WTC11 (cell line): ENCODE measurements around the gene RASA2. TPM values are rescaled to one million over a fixed set of nuclear protein-coding genes. Genes with fewer than 3 reads are reported as not detected.

Experiments used
- ATAC-seq: fragments of 200-7000 bp; cut with Tn5 transposase; 2 replicates; pipeline ENCODE4 v1.10.0; 2021; ENCODE audit warnings: mild to moderate bottlenecking, moderate library complexity
- CTCF ChIA-PET: fragments of 300-600 bp; sonication (Branson Sonifier 250); formaldehyde crosslinking; loops from one replicate; lab custom pipeline; 2021; ENCODE audit warnings: antibody characterized with exemption; lab: Charles Lee
- POLR2A ChIA-PET: fragments of 350-600 bp; sonication (Branson Sonifier 250); formaldehyde crosslinking; loops from one replicate; lab custom pipeline; 2021; ENCODE audit warnings: antibody characterized with exemption; lab: Charles Lee
- DNase-seq: peaks from one replicate; pipeline ENCODE4 v3.0.0; 2021; ENCODE audit warnings: low spot score
- H3K27ac Mint-ChIP-seq: 2 replicates; pipeline ENCODE4 v1.8.0; 2021; ENCODE audit warnings: mixed read lengths
- H3K27me3 Mint-ChIP-seq: 2 replicates; pipeline ENCODE4 v1.8.0; 2021; ENCODE audit warnings: low read depth, mild to moderate bottlenecking, moderate library complexity, mixed read lengths
- H3K36me3 Mint-ChIP-seq: 2 replicates; pipeline ENCODE4 v1.8.0; 2021; ENCODE audit warnings: mixed read lengths
- H3K4me1 Mint-ChIP-seq: 2 replicates; pipeline ENCODE4 v1.8.0; 2022; ENCODE audit warnings: mixed read lengths
- H3K4me3 Mint-ChIP-seq: 2 replicates; pipeline ENCODE4 v1.8.0; 2021; ENCODE audit warnings: mild to moderate bottlenecking, moderate library complexity, mixed read lengths
- H3K9me3 Mint-ChIP-seq: 2 replicates; pipeline ENCODE4 v1.8.0; 2021; ENCODE audit warnings: mixed read lengths
- FOXK1 ChIP-seq: sonication (generic); formaldehyde crosslinking; IDR thresholded peaks from 2 replicates; pipeline ENCODE4 v1.8.0; 2022; ENCODE audit warnings: mild to moderate bottlenecking, moderate library complexity, missing genetic modification reagents
- GRHL2 ChIP-seq: fragments of 250-450 bp; sonication (Bioruptor Pico); IDR thresholded peaks from 2 replicates; pipeline ENCODE4 v1.8.0; 2022; ENCODE audit warnings: mild to moderate bottlenecking, moderate library complexity; ENCODE audit not compliant: insufficient replicate concordance, severe bottlenecking
- JUN ChIP-seq: sonication (generic); formaldehyde crosslinking; IDR thresholded peaks from 2 replicates; pipeline ENCODE4 v1.8.0; 2023; ENCODE audit warnings: mild to moderate bottlenecking, missing genetic modification reagents
- MXD4 ChIP-seq: fragments of 250-450 bp; sonication (Bioruptor Pico); IDR thresholded peaks from 2 replicates; pipeline ENCODE4 v1.8.0; 2021; ENCODE audit warnings: mild to moderate bottlenecking, moderate library complexity, borderline replicate concordance
- NFYB ChIP-seq: sonication (generic); formaldehyde crosslinking; conservative IDR thresholded peaks from 2 replicates; pipeline ENCODE4 v1.8.0; 2022; ENCODE audit warnings: low read depth, missing genetic modification reagents
- NR1H2 ChIP-seq: sonication (generic); formaldehyde crosslinking; IDR thresholded peaks from 2 replicates; pipeline ENCODE4 v1.9.0; 2021; ENCODE audit warnings: mild to moderate bottlenecking, moderate library complexity, missing genetic modification reagents
- NR2C2 ChIP-seq: sonication (generic); formaldehyde crosslinking; IDR thresholded peaks from 2 replicates; pipeline ENCODE4 v1.8.0; 2022; ENCODE audit warnings: mild to moderate bottlenecking, missing genetic modification reagents
- NR3C1 ChIP-seq: sonication (generic); formaldehyde crosslinking; conservative IDR thresholded peaks from 2 replicates; pipeline ENCODE4 v1.8.1; 2023; ENCODE audit warnings: low read depth, mild to moderate bottlenecking, missing genetic modification reagents
- SOX15 ChIP-seq: fragments of 250-450 bp; sonication (Bioruptor Pico); IDR thresholded peaks from 2 replicates; pipeline ENCODE4 v1.9.0; 2021; ENCODE audit warnings: mild to moderate bottlenecking
- ZNF121 ChIP-seq: sonication (generic); formaldehyde crosslinking; IDR thresholded peaks from 2 replicates; pipeline ENCODE4 v1.8.0; 2023; ENCODE audit warnings: missing genetic modification reagents
- ZNF263 ChIP-seq: sonication (generic); formaldehyde crosslinking; IDR thresholded peaks from 2 replicates; pipeline ENCODE4 v1.8.1; 2022; ENCODE audit warnings: low read depth, mild to moderate bottlenecking, moderate library complexity, missing genetic modification reagents
- total RNA-seq: library from RNA; stranded (reverse); gene quantifications from 3 replicates; pipeline ENCODE4 v1.2.3, GENCODE V29; 2021
- TF ChIP-seq, protein P1 (sequence below): sonication (generic); formaldehyde crosslinking; IDR thresholded peaks from 2 replicates; pipeline ENCODE4 v1.8.1; 2022; ENCODE audit warnings: mild to moderate bottlenecking, missing genetic modification reagents, moderate library complexity, borderline replicate concordance
- TF ChIP-seq, protein P2 (sequence below): fragments of 250-450 bp; sonication (Bioruptor Pico); IDR thresholded peaks from 2 replicates; pipeline ENCODE4 v1.9.0; 2021; ENCODE audit warnings: moderate library complexity, mild to moderate bottlenecking, inconsistent platforms, borderline replicate concordance
- TF ChIP-seq, protein P3 (sequence below): sonication (generic); formaldehyde crosslinking; conservative IDR thresholded peaks from 2 replicates; pipeline ENCODE4 v1.8.1; 2022; ENCODE audit warnings: mild to moderate bottlenecking, missing genetic modification reagents
- TF ChIP-seq, protein P4 (sequence below): sonication (generic); formaldehyde crosslinking; IDR thresholded peaks from 2 replicates; pipeline ENCODE4 v1.8.0; 2022; ENCODE audit warnings: mild to moderate bottlenecking, missing genetic modification reagents
- TF ChIP-seq, protein P5 (sequence below): sonication (generic); formaldehyde crosslinking; IDR thresholded peaks from 2 replicates; pipeline ENCODE4 v1.8.0; 2022; ENCODE audit warnings: missing genetic modification reagents

RASA2 gene
- total RNA-seq, 1 experiment from 2014 or later, result 13.9 TPM

DNA sequence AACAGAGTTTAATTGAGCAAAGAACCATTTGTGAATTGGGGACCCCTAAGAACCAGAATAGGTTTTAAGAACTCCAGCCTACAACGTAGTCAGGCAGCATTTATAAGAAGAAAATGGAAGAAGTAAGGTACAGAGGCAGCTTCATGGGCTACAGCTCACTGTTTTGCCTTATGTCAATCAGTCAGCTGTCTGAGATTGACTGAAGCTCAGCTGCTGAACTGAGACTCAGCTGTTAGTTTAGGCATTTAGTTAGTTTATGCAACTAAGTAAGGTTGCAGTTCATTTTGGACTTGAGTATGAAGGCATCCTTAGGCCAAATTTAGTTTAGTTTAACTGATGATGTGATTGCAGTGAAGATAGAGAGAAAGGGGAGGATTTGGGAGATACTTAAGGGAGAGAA lies 34.1 kb upstream of the RASA2 start:
- Mint-ChIP-seq H3K4me1 (peaks cover 14% of the 10 kb centered on the region), H3K36me3 (no peaks in the 10 kb centered on the region), H3K4me3 (no peak overlapping the region), H3K27me3 (peaks cover 4% of the 10 kb centered on the region), H3K9me3 (no peaks in the 10 kb centered on the region), H3K27ac (no peak overlapping the region)
- DNase-seq (no peak), ATAC-seq (no peak)
- POLR2A ChIA-PET, result no interaction called here
- CTCF ChIA-PET, result interaction anchor here (0.5 to 6.1 kb wide), 20 partner anchors 8 to 221 kb away, joined by 3 to 119 read pairs (median 4); partner anchors contain the start of gene PXYLP1
- TF ChIP-seq FOXK1 (CRISPR knock-in tag) (no peak), JUN (CRISPR knock-in tag) (no peak), ZNF121 (CRISPR knock-in tag) (no peak), NR2C2 (no peak), NR3C1 (CRISPR knock-in tag) (no peak), NR1H2 (no peak), NFYB (CRISPR knock-in tag) (no peak), MXD4 (CRISPR knock-in tag) (no peak), SOX15 (no peak), ZNF263 (CRISPR knock-in tag) (no peak)
- TF ChIP-seq, protein P1, sequence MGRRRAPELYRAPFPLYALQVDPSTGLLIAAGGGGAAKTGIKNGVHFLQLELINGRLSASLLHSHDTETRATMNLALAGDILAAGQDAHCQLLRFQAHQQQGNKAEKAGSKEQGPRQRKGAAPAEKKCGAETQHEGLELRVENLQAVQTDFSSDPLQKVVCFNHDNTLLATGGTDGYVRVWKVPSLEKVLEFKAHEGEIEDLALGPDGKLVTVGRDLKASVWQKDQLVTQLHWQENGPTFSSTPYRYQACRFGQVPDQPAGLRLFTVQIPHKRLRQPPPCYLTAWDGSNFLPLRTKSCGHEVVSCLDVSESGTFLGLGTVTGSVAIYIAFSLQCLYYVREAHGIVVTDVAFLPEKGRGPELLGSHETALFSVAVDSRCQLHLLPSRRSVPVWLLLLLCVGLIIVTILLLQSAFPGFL, result no peak
- TF ChIP-seq, protein P2, sequence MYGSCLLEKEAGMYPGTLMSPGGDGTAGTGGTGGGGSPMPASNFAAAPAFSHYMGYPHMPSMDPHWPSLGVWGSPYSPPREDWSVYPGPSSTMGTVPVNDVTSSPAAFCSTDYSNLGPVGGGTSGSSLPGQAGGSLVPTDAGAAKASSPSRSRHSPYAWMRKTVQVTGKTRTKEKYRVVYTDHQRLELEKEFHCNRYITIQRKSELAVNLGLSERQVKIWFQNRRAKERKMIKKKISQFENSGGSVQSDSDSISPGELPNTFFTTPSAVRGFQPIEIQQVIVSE, result no peak
- TF ChIP-seq, protein P3, sequence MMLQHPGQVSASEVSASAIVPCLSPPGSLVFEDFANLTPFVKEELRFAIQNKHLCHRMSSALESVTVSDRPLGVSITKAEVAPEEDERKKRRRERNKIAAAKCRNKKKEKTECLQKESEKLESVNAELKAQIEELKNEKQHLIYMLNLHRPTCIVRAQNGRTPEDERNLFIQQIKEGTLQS (CRISPR knock-in tag), result no peak

DNA sequence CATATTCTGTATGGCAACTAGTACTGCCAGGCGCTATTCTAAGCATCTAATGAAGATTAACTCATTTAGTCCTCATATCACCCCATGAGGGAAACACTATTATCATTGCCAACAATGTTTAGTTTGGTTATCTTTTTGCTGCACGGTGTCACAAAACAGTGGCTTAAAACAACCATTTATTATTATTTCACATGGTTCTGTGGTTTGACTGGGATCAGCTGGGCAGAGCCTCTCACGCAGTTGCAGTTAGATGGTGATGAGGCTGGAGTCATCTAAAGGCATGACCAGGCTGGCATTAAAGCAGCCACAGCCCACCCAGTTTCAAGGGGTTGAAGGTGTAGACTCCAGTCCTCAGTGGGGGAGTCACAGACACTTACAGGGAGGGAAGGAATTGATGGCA lies 32.8 kb upstream of the RASA2 start:
- peaks cover 14% of the 10 kb centered on the region for H3K4me1 Mint-ChIP-seq
- H3K27ac Mint-ChIP-seq, result no peak overlapping the region
- TF ChIP-seq GRHL2, result no peak
- TF ChIP-seq, protein P4, sequence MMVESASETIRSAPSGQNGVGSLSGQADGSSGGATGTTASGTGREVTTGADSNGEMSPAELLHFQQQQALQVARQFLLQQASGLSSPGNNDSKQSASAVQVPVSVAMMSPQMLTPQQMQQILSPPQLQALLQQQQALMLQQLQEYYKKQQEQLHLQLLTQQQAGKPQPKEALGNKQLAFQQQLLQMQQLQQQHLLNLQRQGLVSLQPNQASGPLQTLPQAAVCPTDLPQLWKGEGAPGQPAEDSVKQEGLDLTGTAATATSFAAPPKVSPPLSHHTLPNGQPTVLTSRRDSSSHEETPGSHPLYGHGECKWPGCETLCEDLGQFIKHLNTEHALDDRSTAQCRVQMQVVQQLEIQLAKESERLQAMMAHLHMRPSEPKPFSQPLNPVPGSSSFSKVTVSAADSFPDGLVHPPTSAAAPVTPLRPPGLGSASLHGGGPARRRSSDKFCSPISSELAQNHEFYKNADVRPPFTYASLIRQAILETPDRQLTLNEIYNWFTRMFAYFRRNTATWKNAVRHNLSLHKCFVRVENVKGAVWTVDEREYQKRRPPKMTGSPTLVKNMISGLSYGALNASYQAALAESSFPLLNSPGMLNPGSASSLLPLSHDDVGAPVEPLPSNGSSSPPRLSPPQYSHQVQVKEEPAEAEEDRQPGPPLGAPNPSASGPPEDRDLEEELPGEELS (CRISPR knock-in tag), result no peak
- TF ChIP-seq, protein P5, sequence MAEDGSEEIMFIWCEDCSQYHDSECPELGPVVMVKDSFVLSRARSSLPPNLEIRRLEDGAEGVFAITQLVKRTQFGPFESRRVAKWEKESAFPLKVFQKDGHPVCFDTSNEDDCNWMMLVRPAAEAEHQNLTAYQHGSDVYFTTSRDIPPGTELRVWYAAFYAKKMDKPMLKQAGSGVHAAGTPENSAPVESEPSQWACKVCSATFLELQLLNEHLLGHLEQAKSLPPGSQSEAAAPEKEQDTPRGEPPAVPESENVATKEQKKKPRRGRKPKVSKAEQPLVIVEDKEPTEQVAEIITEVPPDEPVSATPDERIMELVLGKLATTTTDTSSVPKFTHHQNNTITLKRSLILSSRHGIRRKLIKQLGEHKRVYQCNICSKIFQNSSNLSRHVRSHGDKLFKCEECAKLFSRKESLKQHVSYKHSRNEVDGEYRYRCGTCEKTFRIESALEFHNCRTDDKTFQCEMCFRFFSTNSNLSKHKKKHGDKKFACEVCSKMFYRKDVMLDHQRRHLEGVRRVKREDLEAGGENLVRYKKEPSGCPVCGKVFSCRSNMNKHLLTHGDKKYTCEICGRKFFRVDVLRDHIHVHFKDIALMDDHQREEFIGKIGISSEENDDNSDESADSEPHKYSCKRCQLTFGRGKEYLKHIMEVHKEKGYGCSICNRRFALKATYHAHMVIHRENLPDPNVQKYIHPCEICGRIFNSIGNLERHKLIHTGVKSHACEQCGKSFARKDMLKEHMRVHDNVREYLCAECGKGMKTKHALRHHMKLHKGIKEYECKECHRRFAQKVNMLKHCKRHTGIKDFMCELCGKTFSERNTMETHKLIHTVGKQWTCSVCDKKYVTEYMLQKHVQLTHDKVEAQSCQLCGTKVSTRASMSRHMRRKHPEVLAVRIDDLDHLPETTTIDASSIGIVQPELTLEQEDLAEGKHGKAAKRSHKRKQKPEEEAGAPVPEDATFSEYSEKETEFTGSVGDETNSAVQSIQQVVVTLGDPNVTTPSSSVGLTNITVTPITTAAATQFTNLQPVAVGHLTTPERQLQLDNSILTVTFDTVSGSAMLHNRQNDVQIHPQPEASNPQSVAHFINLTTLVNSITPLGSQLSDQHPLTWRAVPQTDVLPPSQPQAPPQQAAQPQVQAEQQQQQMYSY, result no peak
- TF ChIP-seq, all 79 proteins: peak for 0
- no peaks in the 10 kb centered on the region for H3K36me3 Mint-ChIP-seq
- peaks cover 4% of the 10 kb centered on the region for H3K27me3 Mint-ChIP-seq
- no peaks in the 10 kb centered on the region for H3K9me3 Mint-ChIP-seq
- DNase-seq (no peak), ATAC-seq (no peak)
- CTCF ChIA-PET, result interaction anchor here (0.9 to 6.1 kb wide), 13 partner anchors 11 to 199 kb away, joined by 3 to 119 read pairs (median 8); no protein-coding TSS in a partner anchor
- POLR2A ChIA-PET, result no interaction called here
- H3K4me3 Mint-ChIP-seq, result no peak overlapping the region
